ACC112 (cell line): ENCODE data around the gene AMZ1.

ENCODE experiments used
- H2AFZ ChIP-seq: fragments of 200-600 bp; sonication (generic); one replicate; pipeline ENCODE4 v1.6.0; 2017; ENCODE audit warnings: antibody characterized with exemption, low read length; ENCODE audit not compliant: unreplicated experiment
- H3K27ac ChIP-seq: fragments of 200-600 bp; sonication (generic); 2 replicates; pipeline ENCODE4 v1.5.1; 2014; ENCODE audit warnings: low read depth, mild to moderate bottlenecking, antibody characterized with exemption, low read length, moderate library complexity
- H3K27me3 ChIP-seq: fragments of 200-600 bp; sonication (generic); 2 replicates; pipeline ENCODE4 v1.6.1; 2014; ENCODE audit warnings: mild to moderate bottlenecking, antibody characterized with exemption, low read length, moderate library complexity, mixed read lengths; ENCODE audit not compliant: insufficient read depth
- H3K36me3 ChIP-seq: fragments of 200-600 bp; sonication (generic); 2 replicates; pipeline ENCODE4 v1.6.1; 2016; ENCODE audit warnings: mild to moderate bottlenecking, antibody characterized with exemption, low read length, moderate library complexity, mixed read lengths; ENCODE audit not compliant: insufficient read depth
- H3K4me1 ChIP-seq: fragments of 200-600 bp; sonication (generic); one replicate; pipeline ENCODE4 v1.6.1; 2016; ENCODE audit warnings: low read length, mixed read lengths; ENCODE audit not compliant: insufficient read depth, unreplicated experiment, control insufficient read depth
- H3K4me3 ChIP-seq: fragments of 200-600 bp; sonication (generic); 2 replicates; pipeline ENCODE4 v1.5.1; 2014; ENCODE audit warnings: mild to moderate bottlenecking, low read depth, low read length
- H3K79me2 ChIP-seq: fragments of 200-600 bp; sonication (generic); one replicate; pipeline ENCODE4 v1.6.0; 2016; ENCODE audit warnings: low read length; ENCODE audit not compliant: control insufficient read depth, unreplicated experiment, insufficient read depth

Gene AMZ1, protein sequence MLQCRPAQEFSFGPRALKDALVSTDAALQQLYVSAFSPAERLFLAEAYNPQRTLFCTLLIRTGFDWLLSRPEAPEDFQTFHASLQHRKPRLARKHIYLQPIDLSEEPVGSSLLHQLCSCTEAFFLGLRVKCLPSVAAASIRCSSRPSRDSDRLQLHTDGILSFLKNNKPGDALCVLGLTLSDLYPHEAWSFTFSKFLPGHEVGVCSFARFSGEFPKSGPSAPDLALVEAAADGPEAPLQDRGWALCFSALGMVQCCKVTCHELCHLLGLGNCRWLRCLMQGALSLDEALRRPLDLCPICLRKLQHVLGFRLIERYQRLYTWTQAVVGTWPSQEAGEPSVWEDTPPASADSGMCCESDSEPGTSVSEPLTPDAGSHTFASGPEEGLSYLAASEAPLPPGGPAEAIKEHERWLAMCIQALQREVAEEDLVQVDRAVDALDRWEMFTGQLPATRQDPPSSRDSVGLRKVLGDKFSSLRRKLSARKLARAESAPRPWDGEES

DNA sequence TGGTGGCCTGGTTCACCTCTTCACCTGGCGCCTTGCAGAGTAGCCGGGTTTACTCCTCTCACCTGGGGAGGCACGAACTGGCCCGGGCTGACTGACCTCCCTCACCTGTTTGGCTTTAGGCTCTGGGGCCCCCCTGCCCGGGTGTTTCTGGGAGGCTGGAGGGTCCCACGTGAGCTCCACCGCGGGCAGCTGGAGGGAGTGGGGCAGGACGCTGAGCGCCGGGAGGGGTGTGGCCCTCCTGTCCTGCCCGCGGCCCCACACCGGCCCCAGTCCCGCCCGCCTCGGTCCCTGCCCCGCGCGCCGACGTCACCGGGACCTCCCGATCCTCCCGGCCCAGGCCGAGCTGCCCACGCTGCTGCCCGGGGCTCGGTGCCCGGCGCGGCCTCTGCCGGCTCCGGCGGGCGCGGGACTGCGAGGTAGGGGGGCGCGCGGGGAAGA is at the start of gene AMZ1:
AMZ1 (plus strand) TSS at position 322 of the 438 bp plus-strand sequence. CDS start 12,250 bp downstream, outside the sequence.
- H3K36me3 ChIP-seq, result no peaks in the 10 kb centered on the region
- peak within 1 kb of the TSS; percentile 61 for H3K4me3 ChIP-seq
- H3K27ac ChIP-seq, result no peak within 1 kb of the TSS
- H3K27me3 ChIP-seq, result peaks cover 27% of the 10 kb centered on the region
- no peaks in the 10 kb centered on the region for H3K79me2 ChIP-seq
- H2AFZ ChIP-seq, result no peak within 1 kb of the TSS
- H3K4me1 ChIP-seq, result peaks cover 4% of the 10 kb centered on the region

DNA sequence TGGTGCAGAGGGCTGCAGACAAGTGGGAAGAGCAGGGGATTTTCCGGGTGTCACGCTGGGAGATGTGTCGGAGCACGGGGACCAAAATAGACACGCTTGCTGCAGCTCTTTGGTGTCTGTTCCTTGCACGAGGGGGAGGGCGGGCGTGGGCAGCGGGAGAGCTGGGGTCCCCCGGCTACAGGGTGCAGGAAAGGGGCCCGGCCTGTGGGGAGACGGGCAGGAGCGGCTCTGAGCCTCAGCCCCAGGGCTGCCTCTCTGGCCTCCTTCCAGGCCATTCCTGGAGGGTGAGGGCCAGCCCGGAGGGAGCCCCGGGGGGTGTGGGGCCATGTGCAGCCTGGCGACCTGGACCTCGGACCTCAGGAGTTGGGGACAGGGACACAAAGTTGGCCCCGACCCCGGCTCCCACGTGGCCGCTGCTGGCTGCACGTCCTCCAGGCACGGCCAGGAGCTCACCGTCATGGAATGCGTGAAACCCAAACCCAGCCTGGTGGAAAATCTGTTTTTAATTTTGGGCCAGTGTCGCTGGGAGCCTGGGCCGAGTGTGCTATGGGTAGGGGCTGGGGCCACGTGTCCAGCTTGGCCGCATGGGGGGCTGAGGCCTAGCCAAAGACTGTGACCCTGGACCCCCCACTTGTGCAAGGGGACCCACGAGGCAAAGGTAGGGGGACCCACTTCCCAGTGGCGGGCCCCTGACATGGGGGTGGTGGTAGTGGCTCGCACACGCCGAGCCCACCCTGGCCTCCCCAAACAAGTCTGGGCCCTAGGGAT is 49.6 kb upstream of the AMZ1 start:
- no peak overlapping the region for H2AFZ ChIP-seq
- H3K27me3 ChIP-seq, result no peaks in the 10 kb centered on the region
- peaks cover 17% of the 10 kb centered on the region for H3K4me1 ChIP-seq
- H3K4me3 ChIP-seq, result no peak overlapping the region
- H3K27ac ChIP-seq, result no peak overlapping the region
- H3K79me2 ChIP-seq, result peaks cover 15% of the 10 kb centered on the region
- H3K36me3 ChIP-seq, result no peaks in the 10 kb centered on the region

DNA sequence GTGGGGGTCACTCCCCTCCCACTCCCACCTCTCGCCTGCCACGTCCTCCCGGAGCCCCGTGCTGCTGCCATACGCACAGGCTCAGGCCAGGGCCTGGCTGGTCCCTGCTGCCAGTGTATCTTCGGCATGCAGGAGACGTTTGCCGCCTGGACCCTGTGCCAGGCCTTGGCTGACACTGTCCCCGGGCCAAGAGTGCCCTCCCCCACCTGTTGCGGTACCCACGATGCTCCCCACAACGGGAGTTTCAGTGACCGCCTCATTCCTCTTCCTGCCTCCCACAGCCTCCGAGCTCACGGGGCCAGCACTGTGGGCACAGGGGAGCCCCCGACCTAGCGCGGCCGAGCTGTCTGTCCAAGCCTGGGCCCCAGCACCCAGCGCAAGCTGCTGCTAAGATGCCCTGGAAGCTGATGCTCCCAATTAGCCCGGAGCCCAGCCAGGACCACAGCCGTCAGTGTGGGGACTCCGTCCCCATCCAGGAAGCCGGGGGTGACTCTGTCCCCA is 48.8 kb upstream of the AMZ1 start:
- no peaks in the 10 kb centered on the region for H3K36me3 ChIP-seq
- peaks cover 15% of the 10 kb centered on the region for H3K79me2 ChIP-seq
- H2AFZ ChIP-seq, result no peak overlapping the region
- no peak overlapping the region for H3K27ac ChIP-seq
- peaks cover 11% of the 10 kb centered on the region for H3K4me1 ChIP-seq
- no peaks in the 10 kb centered on the region for H3K27me3 ChIP-seq
- H3K4me3 ChIP-seq, result no peak overlapping the region

DNA sequence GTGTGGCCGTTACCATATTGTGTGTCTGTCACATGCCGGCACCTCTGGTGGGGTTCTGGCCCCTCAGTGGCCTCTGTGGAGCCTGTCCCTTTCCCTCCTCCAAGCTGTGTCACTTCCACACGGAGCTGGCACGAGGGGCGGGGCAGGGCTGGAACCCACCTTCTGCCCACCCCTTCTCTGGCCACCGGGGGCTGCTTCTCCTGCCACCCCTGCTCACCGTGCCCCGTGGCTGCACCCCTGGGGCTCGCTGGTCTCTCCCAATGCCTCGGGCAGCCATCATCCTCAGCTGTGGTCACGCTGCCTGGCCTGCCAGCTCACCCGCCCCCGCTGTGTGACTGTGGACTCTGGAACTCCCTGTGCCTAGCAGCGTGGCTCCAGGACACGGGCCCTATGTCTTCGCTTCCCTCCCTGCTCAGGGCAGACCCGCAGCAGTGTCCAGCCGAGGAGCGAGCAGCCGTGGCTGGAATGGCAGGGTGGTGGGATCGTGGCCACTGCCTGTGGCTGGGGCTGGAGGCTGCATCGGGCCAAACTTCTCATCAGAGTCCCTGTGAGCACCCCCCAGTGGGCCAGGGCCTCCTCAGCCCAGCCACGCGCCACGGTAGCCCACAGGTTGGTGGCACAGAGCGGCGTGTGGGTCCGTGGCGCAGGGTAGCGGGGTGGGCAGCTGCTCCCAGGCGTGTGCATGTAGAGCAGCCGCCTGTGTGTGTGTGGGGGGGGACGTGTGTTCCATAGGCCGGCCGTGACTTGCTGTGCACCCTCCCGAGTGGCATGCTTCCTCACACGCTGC is 48.1 kb upstream of the AMZ1 start:
- Histone ChIP-seq H3K4me3 (no peak overlapping the region), H3K4me1 (peaks cover 11% of the 10 kb centered on the region), H3K36me3 (no peaks in the 10 kb centered on the region), H2AFZ (no peak overlapping the region), H3K27me3 (no peaks in the 10 kb centered on the region), H3K79me2 (peaks cover 15% of the 10 kb centered on the region), H3K27ac (no peak overlapping the region)

DNA sequence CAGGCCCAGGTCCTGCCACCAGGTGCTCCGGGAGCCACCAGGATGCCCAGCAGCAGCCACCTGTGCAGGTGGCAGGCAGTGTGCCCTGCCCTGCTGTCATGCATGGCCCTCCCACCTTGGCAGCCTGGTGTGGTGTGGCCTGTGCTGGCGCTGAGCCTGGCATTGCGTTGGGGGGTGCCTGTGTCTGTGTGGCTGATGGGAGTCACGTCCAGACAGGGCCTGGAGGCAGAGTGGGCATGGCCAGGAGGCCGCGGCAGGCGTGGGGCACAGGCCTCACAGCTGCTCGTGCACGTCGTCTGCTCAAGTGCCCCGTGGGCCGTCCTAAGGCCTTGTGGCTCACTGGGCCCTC is 47.5 kb upstream of the AMZ1 start:
- Histone ChIP-seq H3K79me2 (peaks cover 11% of the 10 kb centered on the region), H3K27ac (no peak overlapping the region), H2AFZ (no peak overlapping the region), H3K4me3 (no peak overlapping the region), H3K27me3 (no peaks in the 10 kb centered on the region), H3K36me3 (no peaks in the 10 kb centered on the region), H3K4me1 (peaks cover 17% of the 10 kb centered on the region)

DNA sequence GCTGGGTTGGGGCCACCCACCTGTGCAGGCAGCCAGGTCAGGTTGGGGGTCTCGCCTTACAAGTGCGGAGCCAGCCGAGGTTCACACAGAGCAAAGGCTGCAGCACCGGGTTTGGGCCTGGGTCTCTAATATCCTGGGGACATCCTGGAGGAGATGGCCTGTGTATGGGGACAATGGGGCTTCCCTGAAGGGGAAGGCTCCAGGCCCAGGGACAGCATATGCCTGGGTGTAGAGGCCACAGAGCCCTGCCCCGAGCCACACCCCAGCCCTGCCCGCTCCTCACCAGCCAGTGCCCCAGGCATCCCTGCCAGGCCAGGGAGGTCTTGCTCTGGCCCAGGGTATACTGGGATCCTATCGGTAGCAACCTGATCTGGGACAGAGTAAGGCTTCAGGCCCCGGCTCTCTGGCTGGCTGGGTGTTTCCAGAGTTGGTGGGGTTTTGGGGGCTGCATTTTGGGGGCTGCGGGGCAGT is 47.1 kb upstream of the AMZ1 start:
- Histone ChIP-seq H3K4me3 (no peak overlapping the region), H3K4me1 (peaks cover 18% of the 10 kb centered on the region), H3K27me3 (no peaks in the 10 kb centered on the region), H3K27ac (no peak overlapping the region), H3K36me3 (no peaks in the 10 kb centered on the region), H2AFZ (no peak overlapping the region), H3K79me2 (peaks cover 7% of the 10 kb centered on the region)

DNA sequence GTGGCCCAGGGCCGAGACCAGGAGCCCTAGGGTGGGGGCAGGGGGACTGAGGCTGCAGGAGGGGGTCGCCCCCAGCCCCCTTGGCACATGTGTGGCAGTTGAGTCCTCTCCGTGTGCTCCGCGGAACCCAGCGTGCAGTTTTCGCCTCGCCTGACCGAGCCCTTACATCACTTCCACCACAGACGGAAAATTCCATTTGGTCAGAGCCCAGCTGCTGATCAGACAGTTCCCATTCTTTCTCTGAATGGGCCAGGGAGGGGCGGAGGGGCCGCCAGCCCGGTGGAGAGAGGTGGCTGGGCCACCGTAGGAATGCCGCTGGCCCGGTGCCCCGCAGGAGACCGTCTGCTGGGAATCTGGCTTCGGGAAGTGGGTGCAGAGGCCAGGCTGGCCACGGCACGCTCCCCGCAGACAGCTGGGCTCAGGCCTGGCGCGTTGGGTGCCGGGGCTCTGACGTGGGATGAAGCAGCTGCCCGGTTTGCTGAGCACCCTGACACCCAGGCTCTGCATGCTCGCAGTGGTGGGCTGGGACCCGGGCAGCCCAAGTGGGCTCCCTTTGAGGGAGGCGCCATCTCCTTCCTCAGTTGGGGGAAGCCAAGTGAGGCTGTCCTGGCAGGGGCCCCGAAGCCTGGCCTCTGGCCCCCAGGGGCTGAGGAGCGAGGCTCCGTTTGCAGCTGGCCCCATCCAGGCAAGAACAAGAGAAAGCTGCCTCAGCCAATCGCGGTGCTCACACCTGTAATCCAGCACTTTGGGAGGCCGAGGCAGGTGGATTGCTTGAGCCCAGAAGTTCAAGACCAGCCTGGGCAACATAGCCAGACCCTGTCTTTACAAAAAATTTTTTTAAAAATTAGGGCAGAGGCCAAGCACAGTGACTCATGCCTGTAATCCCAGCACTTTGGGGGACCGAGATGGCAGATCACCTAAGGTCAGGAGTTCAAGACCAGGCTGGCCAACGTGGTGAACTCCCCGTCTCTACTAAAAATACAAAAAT is 46.3 kb upstream of the AMZ1 start:
- H3K27me3 ChIP-seq, result no peaks in the 10 kb centered on the region
- H2AFZ ChIP-seq, result no peak overlapping the region
- no peaks in the 10 kb centered on the region for H3K36me3 ChIP-seq
- peaks cover 18% of the 10 kb centered on the region for H3K4me1 ChIP-seq
- no peak overlapping the region; the same call in 1 of the 2 replicates for H3K27ac ChIP-seq
- no peak overlapping the region for H3K4me3 ChIP-seq
- H3K79me2 ChIP-seq, result peaks cover 3% of the 10 kb centered on the region

DNA sequence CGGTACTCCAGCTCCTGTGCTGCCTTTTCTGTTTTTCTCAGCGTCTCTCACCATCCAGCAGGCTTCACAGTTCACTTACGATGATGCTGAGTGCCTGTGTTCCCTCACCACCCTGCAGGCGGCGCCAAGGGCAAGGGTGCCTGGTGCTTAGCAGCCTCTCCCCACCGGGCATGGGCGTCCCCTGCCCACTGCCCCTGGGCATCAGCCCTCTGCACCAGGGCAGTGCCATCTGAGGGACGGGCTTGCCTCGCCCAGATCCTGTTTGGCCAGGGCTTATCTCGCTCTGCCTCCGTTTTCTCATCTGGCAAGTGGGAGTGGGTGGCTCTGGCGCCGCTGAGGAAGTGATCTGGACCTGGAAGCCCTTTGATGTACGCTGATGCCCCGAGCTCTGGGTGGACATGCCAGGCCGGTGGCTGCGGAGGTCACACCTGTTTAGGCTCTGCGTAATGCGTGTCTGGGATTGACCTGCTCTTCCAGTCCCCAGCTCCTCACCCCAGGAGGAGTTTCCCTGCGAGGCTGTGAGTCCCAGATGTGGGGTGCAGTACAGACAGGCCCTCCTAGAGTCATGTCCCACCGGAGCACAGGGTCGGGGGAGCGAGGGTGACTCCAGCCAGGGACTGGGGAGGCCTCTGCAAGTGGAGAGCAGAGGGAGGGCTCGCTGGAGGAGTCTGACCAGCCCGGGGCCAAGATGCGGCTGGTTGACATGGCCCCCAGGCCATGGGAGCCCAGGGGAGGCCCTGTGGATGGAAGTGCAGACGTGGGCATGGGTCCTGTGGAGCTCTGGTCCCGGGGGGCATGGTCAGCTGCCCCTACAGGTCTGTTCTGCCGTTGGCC is 44.4 kb upstream of the AMZ1 start:
- Histone ChIP-seq H3K4me3 (no peak overlapping the region), H3K27me3 (no peaks in the 10 kb centered on the region), H3K4me1 (peaks cover 11% of the 10 kb centered on the region), H3K79me2 (no peaks in the 10 kb centered on the region), H3K27ac (no peak overlapping the region), H2AFZ (no peak overlapping the region), H3K36me3 (no peaks in the 10 kb centered on the region)

DNA sequence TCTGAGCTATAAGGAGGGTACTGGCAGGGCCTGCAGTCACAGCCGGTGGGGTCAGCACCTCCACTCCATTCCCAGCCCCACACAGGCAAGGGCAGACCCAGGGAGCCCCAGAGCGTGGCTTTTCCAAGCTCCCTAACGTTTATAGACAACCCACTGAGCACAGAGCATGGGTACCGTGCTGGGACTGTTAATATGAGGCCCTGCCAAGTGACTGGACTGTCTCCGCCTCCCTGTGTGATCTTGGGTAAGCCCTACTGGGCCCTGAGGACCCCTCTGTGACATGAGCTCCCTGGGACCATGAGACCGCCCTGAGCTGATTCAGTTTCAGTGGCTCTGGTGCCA is 43.8 kb upstream of the AMZ1 start:
- Histone ChIP-seq H3K79me2 (no peaks in the 10 kb centered on the region), H3K27me3 (no peaks in the 10 kb centered on the region), H3K36me3 (no peaks in the 10 kb centered on the region), H3K4me3 (no peak overlapping the region), H3K27ac (no peak overlapping the region), H3K4me1 (peaks cover 9% of the 10 kb centered on the region), H2AFZ (no peak overlapping the region)
